Peyer's patch (tissue), 4 donors: Measurements from ENCODE around the gene ZBTB25. TPM values are rescaled to one million over a fixed set of nuclear protein-coding genes. Genes with fewer than 3 reads are reported as not detected.

Experiments used
- DNase-seq, 3 donors: peaks; one replicate each; pipeline ENCODE4 v3.0.0-alpha.2; 2017 to 2019
- H3K27ac ChIP-seq, 4 donors: fragments of 200-600 bp; sonication (generic); one replicate each; pipeline ENCODE4 v1.5.1; 2016 to 2019
- H3K27me3 ChIP-seq, 2 donors: fragments of 200-600 bp; sonication (generic); one replicate each; pipeline ENCODE4 v1.5.1; 2019
- H3K36me3 ChIP-seq, 3 donors: fragments of 200-600 bp; sonication (generic); one replicate each; pipeline ENCODE4 v1.5.1; 2016 to 2019
- H3K4me1 ChIP-seq, 4 donors: fragments of 200-600 bp; sonication (generic); one replicate each; pipeline ENCODE4 v1.5.1; 2016 to 2019
- H3K4me3 ChIP-seq, 4 donors: fragments of 200-600 bp; sonication (generic); 1 replicate in 3 of 4; 2 replicates in 1 of 4; pipeline ENCODE4 v1.5.1; 2016 to 2019; ENCODE audit warnings: mild to moderate bottlenecking in 1 of 4
- H3K9me3 ChIP-seq, 4 donors: fragments of 200-600 bp; sonication (generic); one replicate each; pipeline ENCODE4 v1.5.1; 2016 to 2019; ENCODE audit warnings: mild to moderate bottlenecking in 1 of 4
- CTCF ChIP-seq, 6 experiments: fragments of 450-650 bp in 4 of 6; fragments of 200-600 bp in 2 of 6; sonication (generic) in 1 of 6; IDR thresholded peaks; one replicate each; pipeline ENCODE4 v1.5.1; 2017 to 2019; ENCODE audit warnings: antibody characterized with exemption in 6 of 6, mild to moderate bottlenecking in 3 of 6, moderate library complexity in 1 of 6
- POLR2A ChIP-seq, 2 donors: fragments of 450-650 bp; IDR thresholded peaks; one replicate each; pipeline ENCODE4 v1.5.1; 2017; ENCODE audit warnings: antibody characterized with exemption in 2 of 2, mild to moderate bottlenecking in 2 of 2, moderate library complexity in 2 of 2
- total RNA-seq, 4 donors: library from RNA; depleted of rRNA; stranded (reverse); fragments of >200 nt; gene quantifications; one replicate each; pipeline ENCODE4 v1.1.0, GENCODE V29; 2016

ZBTB25 gene
- total RNA-seq, result 10 to 100 TPM in 3 of 4 donors, 1 to 10 TPM in 1; 4.2 to 12.1 (median 11.4) TPM

- H3K27ac ChIP-seq, result peak within 1 kb of the TSS; percentile 98 to 100 (median 99)
- H3K4me3 ChIP-seq, result peak within 1 kb of the TSS; percentile 81 to 91 (median 90)
- peak; percentile 86 for TF ChIP-seq POLR2A (IDR thresholded peaks at IDR 0.05)
- TF ChIP-seq CTCF (IDR thresholded peaks at IDR 0.05), result no peak
- H3K36me3 ChIP-seq, result no peaks in the 10 kb centered on the region
- H3K9me3 ChIP-seq, result no peaks in the 10 kb centered on the region
- DNase-seq, result peak; percentile 92 to 98 (median 98)
- H3K4me1 ChIP-seq, result peaks cover 5 to 57% (median 26%) of the 10 kb centered on the region in 4 donors
- H3K27me3 ChIP-seq, result no peaks in the 10 kb centered on the region
Measured at GRCh38 chr14:64503434-64504309, at the start of gene ZBTB25. TSS of gene ZBTB25 (minus strand) at chr14:64503838. CDS start at chr14:64490533, 13,305 bp downstream.

- Histone ChIP-seq H3K27me3 (no peaks in the 10 kb centered on the region), H3K9me3 (no peaks in the 10 kb centered on the region), H3K27ac (peak overlapping the region in 3 of 4 donors; percentile 44 to 68 (median 62)), H3K4me1 (peaks cover 0 to 16% (median 3%) of the 10 kb centered on the region in 4 donors), H3K4me3 (peak overlapping the region in 2 of 4 donors; percentile 62 to 63), H3K36me3 (no peaks in the 10 kb centered on the region)
- TF ChIP-seq CTCF (IDR thresholded peaks at IDR 0.05) (no peak), POLR2A (IDR thresholded peaks at IDR 0.05) (no peak)
- no peak for DNase-seq
Measured at GRCh38 chr14:64550621-64551333, 47.1 kb upstream of the ZBTB25 start.

- Histone ChIP-seq H3K4me3 (peak within 1 kb of the TSS; percentile 29 to 63 (median 56)), H3K27me3 (no peaks in the 10 kb centered on the region), H3K4me1 (peaks cover 0 to 16% (median 3%) of the 10 kb centered on the region in 4 donors), H3K9me3 (no peaks in the 10 kb centered on the region), H3K27ac (peak within 1 kb of the TSS in 3 of 4 donors; percentile 44 to 68 (median 62)), H3K36me3 (no peaks in the 10 kb centered on the region)
- DNase-seq, result peak in 2 of 3 donors; percentile 74 to 86
- TF ChIP-seq POLR2A (IDR thresholded peaks at IDR 0.05) (peak in 1 of 2 donors; percentile 12), CTCF (IDR thresholded peaks at IDR 0.05) (peak in 2 of 6 experiments; percentile 13 to 22)
Measured at GRCh38 chr14:64549791-64550620, 46.4 kb upstream of the ZBTB25 start, which contains the start of gene PPP1R36. TSS of gene PPP1R36 (plus strand) at chr14:64549961. CDS start at chr14:64549998, 37 bp downstream.

- Histone ChIP-seq H3K4me3 (no peak overlapping the region), H3K27me3 (no peaks in the 10 kb centered on the region), H3K36me3 (no peaks in the 10 kb centered on the region), H3K27ac (peak overlapping the region in 2 of 4 donors; percentile 62 to 68), H3K9me3 (no peaks in the 10 kb centered on the region), H3K4me1 (peaks cover 0 to 11% (median 3%) of the 10 kb centered on the region in 4 donors)
- no peak for TF ChIP-seq CTCF (IDR thresholded peaks at IDR 0.05)
- TF ChIP-seq POLR2A (IDR thresholded peaks at IDR 0.05), result no peak
- no peak for DNase-seq
Measured at GRCh38 chr14:64549016-64549415, 45.4 kb upstream of the ZBTB25 start.
